Measurements from ENCODE around the gene VRK2. TPM values are rescaled to one million over a fixed set of nuclear protein-coding genes. Genes with fewer than 3 reads are reported as not detected.
"Not testable (repeated sequence)": the region's sequence is repeated elsewhere in the genome, so short reads cannot be mapped to it uniquely, and the experiment has no call there.

The VRK2 gene
- total and polyA plus RNA-seq, 10 donors, result 7.4 to 25.4 (median 22.7) TPM

- H3K27ac ChIP-seq, result no peak overlapping the region
- DNase-seq, result no peak
- H3K36me3 ChIP-seq, result peaks cover 0 to 60% (median 0%) of the 10 kb centered on the region in 6 donors
- H3K27me3 ChIP-seq (replicated peaks in 1 of 7), result no peaks in the 10 kb centered on the region
- no peaks in the 10 kb centered on the region for H3K4me1 ChIP-seq
- WGBS, 5 donors, result 94 to 100% (median 98%) methylated on average over 1 of the region's 1 CpG
- TF ChIP-seq POLR2A (IDR thresholded peaks at IDR 0.05), result no peak
- no peak for TF ChIP-seq POLR2AphosphoS5 (IDR thresholded peaks at IDR 0.05)
- TF ChIP-seq CTCF (IDR thresholded peaks at IDR 0.05 in 8 of 11, conservative IDR thresholded peaks at IDR 0.05 in 3 of 11), result no peak
- intact Hi-C loops (cut with DNase I; ENCODE audit: low total_unique reads), result no loop called here
- no peaks in the 10 kb centered on the region for H3K9me3 ChIP-seq
- H3K4me3 ChIP-seq, result no peak overlapping the region
These were observed 91.2 kb downstream of the VRK2 start for GRCh38 chr2:58137856-58138255.

- Histone ChIP-seq H3K4me3 (no peak overlapping the region), H3K9me3 (no peaks in the 10 kb centered on the region), H3K27me3 (replicated peaks in 1 of 7) (no peaks in the 10 kb centered on the region), H3K36me3 (peaks cover 0 to 60% (median 0%) of the 10 kb centered on the region in 6 donors), H3K4me1 (no peaks in the 10 kb centered on the region), H3K27ac (no peak overlapping the region)
- no peak for DNase-seq
- intact Hi-C loops (cut with DNase I; ENCODE audit: low total_unique reads), result no loop called here
- TF ChIP-seq POLR2AphosphoS5 (IDR thresholded peaks at IDR 0.05) (no peak), POLR2A (IDR thresholded peaks at IDR 0.05) (no peak), CTCF (IDR thresholded peaks at IDR 0.05 in 8 of 11, conservative IDR thresholded peaks at IDR 0.05 in 3 of 11) (no peak)
- 84 to 96% (median 87%) methylated on average over 3 of the region's 3 CpGs for WGBS, 5 donors
These were observed 91.9 kb downstream of the VRK2 start for GRCh38 chr2:58138396-58139030.

GRCh38 chr2:58140508-58141072 is 94.0 kb downstream of the VRK2 start:
- no peaks in the 10 kb centered on the region for H3K9me3 ChIP-seq
- no peak for DNase-seq
- no peak for TF ChIP-seq POLR2A (IDR thresholded peaks at IDR 0.05)
- no peak for TF ChIP-seq CTCF (IDR thresholded peaks at IDR 0.05 in 8 of 11, conservative IDR thresholded peaks at IDR 0.05 in 3 of 11)
- no peak for TF ChIP-seq POLR2AphosphoS5 (IDR thresholded peaks at IDR 0.05)
- H3K36me3 ChIP-seq, result peaks cover 0 to 59% (median 0%) of the 10 kb centered on the region in 6 donors
- no peaks in the 10 kb centered on the region for H3K27me3 ChIP-seq (replicated peaks in 1 of 7)
- 82 to 96% (median 92%) methylated on average over 3 of the region's 3 CpGs for WGBS, 5 donors
- H3K4me3 ChIP-seq, result no peak overlapping the region
- no peak overlapping the region for H3K27ac ChIP-seq
- intact Hi-C loops (cut with DNase I; ENCODE audit: low total_unique reads), result no loop called here
- no peaks in the 10 kb centered on the region for H3K4me1 ChIP-seq

GRCh38 chr2:58145769-58146168 is 99.2 kb downstream of the VRK2 start:
- peaks cover 0 to 61% (median 2%) of the 10 kb centered on the region in 6 donors for H3K36me3 ChIP-seq
- intact Hi-C loops (cut with DNase I; ENCODE audit: low total_unique reads); H3K27me3 ChIP-seq (replicated peaks in 1 of 7); H3K4me1 ChIP-seq; H3K4me3 ChIP-seq; H3K9me3 ChIP-seq; H3K27ac ChIP-seq; DNase-seq: not testable (repeated sequence)
- WGBS, 5 donors, result 97 to 100% (median 98%) methylated on average over 6 of the region's 6 CpGs

Measured in spleen (tissue), 11 donors.